ENCODE results near the gene BAG1. TPM values are rescaled to one million over a fixed set of nuclear protein-coding genes. Genes with fewer than 3 reads are reported as not detected.

The BAG1 gene
- total RNA-seq, 2 donors from 2014 or later: 38.7 to 39.9 TPM

- WGBS, 2 experiments (ENCODE audit: insufficient coverage in 1 of 2, insufficient read length in 1 of 2): 77 to 96% methylated on average over 5 to 7 of the region's 7 CpGs
- no peaks in the 10 kb centered on the region for H3K36me3 ChIP-seq (ENCODE audit: control insufficient read depth, insufficient read depth, low read length)
- H3K4me1 ChIP-seq (ENCODE audit: control insufficient read depth, insufficient read depth, low read length): peaks cover 13% of the 10 kb centered on the region
- H3K9ac ChIP-seq (ENCODE audit: extremely low read depth, low read length, poor library complexity, severe bottlenecking): no peak within 1 kb of the TSS
- H3K27ac Mint-ChIP-seq: no peak within 1 kb of the TSS
- H3K27me3 Mint-ChIP-seq (ENCODE audit: insufficient read depth): peaks cover 36% of the 10 kb centered on the region
- H3K4me1 Mint-ChIP-seq: peaks cover 8% of the 10 kb centered on the region
- no peak within 1 kb of the TSS for H3K4me3 Mint-ChIP-seq
- peaks cover 25% of the 10 kb centered on the region for H3K27me3 ChIP-seq (ENCODE audit: control insufficient read depth, insufficient read depth, low read length, poor library complexity, severe bottlenecking)
- no peaks in the 10 kb centered on the region for H3K9me3 Mint-ChIP-seq
- no peak for TF ChIP-seq CTCF (conservative IDR thresholded peaks at IDR 0.05)
- no peaks in the 10 kb centered on the region for H3K36me3 Mint-ChIP-seq (ENCODE audit: low read depth)
- no peak within 1 kb of the TSS for H3K27ac ChIP-seq (ENCODE audit: low read depth, low read length)
- no peak within 1 kb of the TSS for H3K4me3 ChIP-seq (ENCODE audit: low read length)
- no peaks in the 10 kb centered on the region for H3K9me3 ChIP-seq (ENCODE audit: control insufficient read depth, low read length)
- no peak for DNase-seq
These were observed 24.6 kb downstream of the BAG1 start, which contains the start of gene SPINK4 for GRCh38 chr9:33239921-33240320. TSS of gene SPINK4 (plus strand) at chr9:33240167. CDS start at chr9:33240209, 42 bp downstream.

GRCh38 chr9:33236571-33236970 is 27.9 kb downstream of the BAG1 start:
- 53 to 81% methylated on average over 2 to 3 of the region's 3 CpGs for WGBS, 2 experiments (ENCODE audit: insufficient coverage in 1 of 2, insufficient read length in 1 of 2)
- H3K27me3 ChIP-seq (ENCODE audit: control insufficient read depth, insufficient read depth, low read length, poor library complexity, severe bottlenecking): peaks cover 51% of the 10 kb centered on the region

GRCh38 chr9:33234511-33235467 is 29.7 kb downstream of the BAG1 start:
- Histone ChIP-seq H3K9me3 (ENCODE audit: control insufficient read depth, low read length) (no peaks in the 10 kb centered on the region), H3K9ac (ENCODE audit: extremely low read depth, low read length, poor library complexity, severe bottlenecking) (no peak overlapping the region), H3K4me1 (ENCODE audit: control insufficient read depth, insufficient read depth, low read length) (peaks cover 4% of the 10 kb centered on the region), H3K36me3 (ENCODE audit: control insufficient read depth, insufficient read depth, low read length) (no peaks in the 10 kb centered on the region), H3K27me3 (ENCODE audit: control insufficient read depth, insufficient read depth, low read length, poor library complexity, severe bottlenecking) (peaks cover 52% of the 10 kb centered on the region), H3K4me3 (ENCODE audit: low read length) (no peak overlapping the region), H3K27ac (ENCODE audit: low read depth, low read length) (no peak overlapping the region)
- Mint-ChIP-seq H3K4me3 (no peak overlapping the region), H3K27ac (no peak overlapping the region), H3K36me3 (ENCODE audit: low read depth) (no peaks in the 10 kb centered on the region), H3K4me1 (peaks cover 4% of the 10 kb centered on the region), H3K27me3 (ENCODE audit: insufficient read depth) (peaks cover 41% of the 10 kb centered on the region), H3K9me3 (no peaks in the 10 kb centered on the region)
- WGBS, 2 experiments (ENCODE audit: insufficient coverage in 1 of 2, insufficient read length in 1 of 2): 83 to 88% methylated on average over 5 to 9 of the region's 9 CpGs
- no peak for TF ChIP-seq CTCF (conservative IDR thresholded peaks at IDR 0.05)
- no peak for DNase-seq

More at GRCh38 chr9:33236571-33236970, 27.9 kb downstream of the BAG1 start:
- Histone ChIP-seq H3K9me3 (ENCODE audit: control insufficient read depth, low read length) (no peaks in the 10 kb centered on the region), H3K4me3 (ENCODE audit: low read length) (no peak overlapping the region), H3K27ac (ENCODE audit: low read depth, low read length) (no peak overlapping the region), H3K4me1 (ENCODE audit: control insufficient read depth, insufficient read depth, low read length) (peaks cover 13% of the 10 kb centered on the region), H3K9ac (ENCODE audit: extremely low read depth, low read length, poor library complexity, severe bottlenecking) (no peak overlapping the region), H3K36me3 (ENCODE audit: control insufficient read depth, insufficient read depth, low read length) (no peaks in the 10 kb centered on the region)
- peaks cover 8% of the 10 kb centered on the region for H3K4me1 Mint-ChIP-seq
- H3K9me3 Mint-ChIP-seq: no peaks in the 10 kb centered on the region
- no peak for DNase-seq
- H3K27ac Mint-ChIP-seq: no peak overlapping the region
- H3K27me3 Mint-ChIP-seq (ENCODE audit: insufficient read depth): peaks cover 48% of the 10 kb centered on the region
- no peak overlapping the region for H3K4me3 Mint-ChIP-seq
- H3K36me3 Mint-ChIP-seq (ENCODE audit: low read depth): no peaks in the 10 kb centered on the region
- TF ChIP-seq CTCF (conservative IDR thresholded peaks at IDR 0.05): no peak
